ENCODE data around the gene IRAK1. TPM values are rescaled to one million over a fixed set of nuclear protein-coding genes. Genes with fewer than 3 reads are reported as not detected.

IRAK1 gene
- total and polyA plus RNA-seq, 2 donors (not counting 3 experiments of a cell fraction or from before 2014, with no cell fraction given): 63.6 to 138 TPM

DNA sequence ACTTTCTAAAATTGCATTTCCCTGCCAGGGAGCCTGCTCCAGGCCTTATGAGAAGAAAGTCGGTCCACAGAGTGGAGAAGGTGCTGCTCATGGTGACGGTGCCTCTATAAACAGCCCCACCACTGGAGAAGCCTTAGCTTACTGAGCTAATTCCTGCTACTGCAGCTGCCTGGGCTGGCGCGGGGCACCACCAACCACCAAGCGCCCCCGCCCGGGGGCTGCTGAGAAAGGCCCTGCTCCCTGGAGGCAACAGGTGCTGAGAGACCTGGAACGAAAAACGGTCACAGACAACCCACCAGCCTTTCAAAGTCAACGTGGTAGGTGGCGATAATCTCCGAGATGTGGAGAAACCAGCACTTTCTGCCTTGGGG, 51.0 kb downstream of the IRAK1 start:
- CTCF ChIA-PET: interaction anchor here (1.8 to 1.9 kb wide), 2 partner anchors 21 to 45 kb away, joined by 4 to 6 read pairs; no protein-coding TSS in a partner anchor
- DNase-seq (ENCODE audit: low read depth, low spot score): no peak
- Histone ChIP-seq H3K9ac (replicated peaks; ENCODE audit: extremely low read depth, insufficient read depth, low read length) (no peak overlapping the region), H3K4me2 (ENCODE audit: insufficient read depth, low read length) (peak overlapping the region; percentile 70), H3K4me3 (replicated peaks in 1 of 3; ENCODE audit: insufficient read depth in 1 of 3, low read depth in 1 of 3, low read length in 3 of 3) (peak overlapping the region in 2 of 3 experiments; percentile 69 to 76), H3K79me2 (ENCODE audit: control insufficient read depth, insufficient read depth, low read length) (peaks cover 75% of the 10 kb centered on the region), H4K20me1 (replicated peaks; ENCODE audit: control insufficient read depth, extremely low read depth, insufficient read depth, low read length) (no peaks in the 10 kb centered on the region), H3K4me1 (ENCODE audit: control insufficient read depth, extremely low read depth, insufficient read depth, low read length) (peaks cover 36% of the 10 kb centered on the region), H3K27me3 (ENCODE audit: control insufficient read depth in 2 of 2, insufficient read depth in 2 of 2, low read length in 2 of 2) (no peaks in the 10 kb centered on the region), H3K9me1 (replicated peaks; ENCODE audit: control insufficient read depth, extremely low read depth, insufficient read depth, low read length) (no peaks in the 10 kb centered on the region), H3K36me3 (ENCODE audit: control insufficient read depth in 2 of 2, extremely low read depth in 1 of 2, insufficient read depth in 2 of 2, low read length in 2 of 2) (peaks cover 0 to 2% of the 10 kb centered on the region in 2 experiments), H3K27ac (ENCODE audit: insufficient read depth, low read depth, low read length) (no peak overlapping the region), H2AFZ (ENCODE audit: low read depth, low read length) (no peak overlapping the region), H3K9me3 (replicated peaks; ENCODE audit: control insufficient read depth, insufficient read depth, low read length) (no peaks in the 10 kb centered on the region)
- dilution Hi-C loops (cut with MboI; ENCODE audit: extremely low pct_ligation_motif_present, low sequenced_read_pairs) (no loop called here), intact Hi-C loops (cut with micrococcal nuclease) (loop anchor here (1.0 to 2.0 kb wide), 2 partner anchors 16 to 44 kb away; no protein-coding TSS in a partner anchor)
- POLR2A ChIA-PET: no interaction called here
- TF ChIP-seq, protein P1, sequence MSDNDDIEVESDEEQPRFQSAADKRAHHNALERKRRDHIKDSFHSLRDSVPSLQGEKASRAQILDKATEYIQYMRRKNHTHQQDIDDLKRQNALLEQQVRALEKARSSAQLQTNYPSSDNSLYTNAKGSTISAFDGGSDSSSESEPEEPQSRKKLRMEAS (IDR thresholded peaks at IDR 0.05; ENCODE audit: insufficient read depth, insufficient read length): no peak
- TF ChIP-seq, protein P2, sequence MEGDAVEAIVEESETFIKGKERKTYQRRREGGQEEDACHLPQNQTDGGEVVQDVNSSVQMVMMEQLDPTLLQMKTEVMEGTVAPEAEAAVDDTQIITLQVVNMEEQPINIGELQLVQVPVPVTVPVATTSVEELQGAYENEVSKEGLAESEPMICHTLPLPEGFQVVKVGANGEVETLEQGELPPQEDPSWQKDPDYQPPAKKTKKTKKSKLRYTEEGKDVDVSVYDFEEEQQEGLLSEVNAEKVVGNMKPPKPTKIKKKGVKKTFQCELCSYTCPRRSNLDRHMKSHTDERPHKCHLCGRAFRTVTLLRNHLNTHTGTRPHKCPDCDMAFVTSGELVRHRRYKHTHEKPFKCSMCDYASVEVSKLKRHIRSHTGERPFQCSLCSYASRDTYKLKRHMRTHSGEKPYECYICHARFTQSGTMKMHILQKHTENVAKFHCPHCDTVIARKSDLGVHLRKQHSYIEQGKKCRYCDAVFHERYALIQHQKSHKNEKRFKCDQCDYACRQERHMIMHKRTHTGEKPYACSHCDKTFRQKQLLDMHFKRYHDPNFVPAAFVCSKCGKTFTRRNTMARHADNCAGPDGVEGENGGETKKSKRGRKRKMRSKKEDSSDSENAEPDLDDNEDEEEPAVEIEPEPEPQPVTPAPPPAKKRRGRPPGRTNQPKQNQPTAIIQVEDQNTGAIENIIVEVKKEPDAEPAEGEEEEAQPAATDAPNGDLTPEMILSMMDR (IDR thresholded peaks at IDR 0.05; ENCODE audit: extremely low read depth in 1 of 2, insufficient read depth in 1 of 2, low read depth in 1 of 2, low read length in 2 of 2): peak in 1 of 2 donors; percentile 9
- no TSS peak for BruUV-seq (replicated peaks)
- peak; percentile 67 for FAIRE-seq

DNA sequence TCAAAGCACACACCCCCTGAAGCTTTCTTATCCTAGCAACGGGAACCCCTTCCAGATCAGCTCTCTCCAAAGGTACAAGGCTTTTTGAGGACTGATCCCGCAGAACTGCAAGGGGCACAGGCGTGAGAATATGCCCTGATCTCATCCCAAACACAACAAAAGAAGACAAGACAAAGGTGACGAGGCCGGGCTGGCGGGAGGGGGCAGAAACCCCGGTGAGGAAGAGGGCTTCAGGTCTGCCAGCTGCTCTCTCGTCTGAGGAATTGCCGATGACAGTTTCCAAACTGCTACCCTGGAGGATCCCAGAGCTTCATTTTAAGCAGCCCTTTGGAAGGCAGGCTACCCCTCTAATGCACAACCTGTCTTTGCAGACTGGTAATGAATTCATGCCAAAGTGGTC, 51.4 kb downstream of the IRAK1 start:
- intact Hi-C loops (cut with micrococcal nuclease): loop anchor here (1.0 to 2.0 kb wide), 2 partner anchors 15 to 44 kb away; no protein-coding TSS in a partner anchor
- TF ChIP-seq EZH2 (IDR thresholded peaks at IDR 0.05; ENCODE audit: borderline replicate concordance, low read depth, low read length, severe bottlenecking) (no peak), POLR2A (IDR thresholded peaks at IDR 0.05; ENCODE audit: low read depth, low read length) (no peak), FOS (IDR thresholded peaks at IDR 0.05; ENCODE audit: borderline replicate concordance, insufficient read depth, low read length) (no peak), POLR2AphosphoS5 (IDR thresholded peaks at IDR 0.05; ENCODE audit: insufficient read depth, low read depth, low read length) (no peak)
- Histone ChIP-seq H3K4me3 (replicated peaks in 1 of 3; ENCODE audit: insufficient read depth in 1 of 3, low read depth in 1 of 3, low read length in 3 of 3) (peak overlapping the region in 1 of 3 experiments; percentile 27), H3K9ac (replicated peaks; ENCODE audit: extremely low read depth, insufficient read depth, low read length) (no peak overlapping the region), H3K4me1 (ENCODE audit: control insufficient read depth, extremely low read depth, insufficient read depth, low read length) (peaks cover 31% of the 10 kb centered on the region), H3K36me3 (ENCODE audit: control insufficient read depth in 2 of 2, extremely low read depth in 1 of 2, insufficient read depth in 2 of 2, low read length in 2 of 2) (peaks cover 0 to 2% of the 10 kb centered on the region in 2 experiments), H3K79me2 (ENCODE audit: control insufficient read depth, insufficient read depth, low read length) (peaks cover 75% of the 10 kb centered on the region), H3K4me2 (ENCODE audit: insufficient read depth, low read length) (peak overlapping the region; percentile 70), H2AFZ (ENCODE audit: low read depth, low read length) (no peak overlapping the region), H3K9me3 (replicated peaks; ENCODE audit: control insufficient read depth, insufficient read depth, low read length) (no peaks in the 10 kb centered on the region), H3K9me1 (replicated peaks; ENCODE audit: control insufficient read depth, extremely low read depth, insufficient read depth, low read length) (no peaks in the 10 kb centered on the region), H3K27me3 (ENCODE audit: control insufficient read depth in 2 of 2, insufficient read depth in 2 of 2, low read length in 2 of 2) (no peaks in the 10 kb centered on the region), H4K20me1 (replicated peaks; ENCODE audit: control insufficient read depth, extremely low read depth, insufficient read depth, low read length) (no peaks in the 10 kb centered on the region), H3K27ac (ENCODE audit: insufficient read depth, low read depth, low read length) (no peak overlapping the region)
- BruUV-seq (replicated peaks): no TSS peak
- ChIA-PET POLR2A (no interaction called here), CTCF (interaction anchor here (1.3 to 1.9 kb wide), 3 partner anchors 21 to 46 kb away, joined by 4 to 6 read pairs (median 6); no protein-coding TSS in a partner anchor)
- FAIRE-seq: no peak
- no peak for DNase-seq (ENCODE audit: low read depth, low spot score)
- dilution Hi-C loops (cut with MboI; ENCODE audit: extremely low pct_ligation_motif_present, low sequenced_read_pairs): no loop called here

Data from endothelial cell of umbilical vein (primary cell).